Neural cell (in vitro differentiated cells): ENCODE measurements around the gene PRKAG2.

Source experiments
- CTCF ChIP-seq: fragments of 450-650 bp; IDR thresholded peaks from 2 replicates; pipeline ENCODE4 v1.5.1; 2014; ENCODE audit warnings: antibody characterized with exemption, mild to moderate bottlenecking, moderate library complexity; ENCODE audit not compliant: poor library complexity, severe bottlenecking
- EP300 ChIP-seq: fragments of 450-650 bp; conservative IDR thresholded peaks from 2 replicates; pipeline ENCODE4 v1.6.1; 2014; ENCODE audit warnings: antibody characterized with exemption, mild to moderate bottlenecking, moderate library complexity; ENCODE audit not compliant: poor library complexity, severe bottlenecking
- REST ChIP-seq: IDR thresholded peaks from 2 replicates; pipeline ENCODE4 v1.6.1; 2012; ENCODE audit warnings: borderline replicate concordance
- SMC3 ChIP-seq: fragments of 450-650 bp; conservative IDR thresholded peaks from 2 replicates; pipeline ENCODE4 v1.6.1; 2014; ENCODE audit warnings: antibody characterized with exemption, mild to moderate bottlenecking, moderate library complexity; ENCODE audit not compliant: poor library complexity
- TAF1 ChIP-seq: IDR thresholded peaks from 2 replicates; pipeline ENCODE4 v1.6.1; 2012; ENCODE audit warnings: low read depth

- no peak for TF ChIP-seq CTCF
- no peak for TF ChIP-seq TAF1
- TF ChIP-seq EP300, result no peak
- no peak for TF ChIP-seq SMC3
- TF ChIP-seq REST, result no peak
Measured at GRCh38 chr7:151524331-151524730, 352.6 kb downstream of the PRKAG2 start.
